ENCODE data around the gene ADAM8. TPM values are rescaled to one million over a fixed set of nuclear protein-coding genes. Genes with fewer than 3 reads are reported as not detected.

The ADAM8 gene
- polyA plus RNA-seq, 1 donor (not counting 4 experiments of a cell fraction or from before 2014, with no cell fraction given), result 42.0 TPM

DNA sequence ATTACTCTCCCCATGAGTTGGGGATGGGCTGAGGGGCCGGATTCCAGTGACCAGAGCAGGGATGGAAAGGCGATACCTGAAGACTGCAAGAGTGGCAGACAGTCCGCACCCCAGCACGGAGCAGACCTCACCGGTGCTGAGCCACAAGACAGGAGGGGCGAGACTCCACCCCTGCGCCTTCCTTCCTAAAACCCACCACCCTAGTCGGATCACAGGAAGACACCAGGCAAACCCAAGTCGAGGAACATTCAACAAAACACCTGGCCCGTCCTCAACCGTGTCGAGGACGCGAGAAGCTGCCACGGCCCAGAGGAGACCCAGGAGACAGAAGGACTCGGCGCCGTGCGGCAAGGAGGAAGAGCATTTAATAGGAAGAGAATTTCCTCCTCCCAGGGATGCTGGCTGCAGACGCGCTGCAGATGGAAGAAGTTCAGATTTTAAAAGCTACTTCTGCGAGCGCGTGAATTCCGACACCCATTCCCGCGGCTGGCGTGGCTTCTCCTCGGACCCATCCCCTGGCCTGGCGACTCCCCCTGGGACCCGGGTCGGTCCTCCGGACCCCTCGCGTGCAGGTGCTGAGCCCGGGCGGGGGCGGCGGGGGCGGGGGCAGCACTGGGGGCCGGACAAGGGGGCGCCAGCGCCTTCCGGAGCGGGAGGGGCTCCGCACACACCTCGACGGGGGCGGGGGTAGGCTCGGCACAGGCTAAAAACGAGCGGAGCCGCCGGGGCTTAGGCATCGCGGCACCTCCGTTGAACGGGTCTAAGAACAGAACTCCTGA, 47.2 kb downstream of the ADAM8 start:
- Histone ChIP-seq H3K36me3 (ENCODE audit: control insufficient read depth in 2 of 2, extremely low read depth in 1 of 2, insufficient read depth in 2 of 2, low read length in 2 of 2) (no peaks in the 10 kb centered on the region), H3K79me2 (ENCODE audit: control insufficient read depth, insufficient read depth, low read length) (no peaks in the 10 kb centered on the region), H3K27me3 (ENCODE audit: control insufficient read depth, extremely low read depth, insufficient read depth, low read length) (peaks cover 77% of the 10 kb centered on the region), H3K4me2 (ENCODE audit: control insufficient read depth, extremely low read depth, insufficient read depth, low read depth, low read length) (no peak overlapping the region), H3K9me1 (ENCODE audit: control insufficient read depth, extremely low read depth, insufficient read depth, low read length) (no peaks in the 10 kb centered on the region), H3K27ac (ENCODE audit: control insufficient read depth, insufficient read depth, low read length) (no peak overlapping the region), H3K4me1 (ENCODE audit: control insufficient read depth, extremely low read depth, insufficient read depth, low read length) (peaks cover 4% of the 10 kb centered on the region), H2AFZ (ENCODE audit: control insufficient read depth, low read length) (no peak overlapping the region), H3K4me3 (ENCODE audit: control insufficient read depth in 2 of 3, extremely low read depth in 1 of 3, insufficient read depth in 2 of 3, low read depth in 1 of 3, low read length in 3 of 3) (no peak overlapping the region), H3K9me3 (ENCODE audit: control insufficient read depth, low read depth, low read length) (no peaks in the 10 kb centered on the region), H4K20me1 (ENCODE audit: control insufficient read depth, extremely low read depth, insufficient read depth, low read length) (no peaks in the 10 kb centered on the region), H3K9ac (ENCODE audit: control insufficient read depth, extremely low read depth, insufficient read depth, low read length) (no peak overlapping the region)
- DNase-seq (ENCODE audit: low read depth, low spot score) (no peak), FAIRE-seq (no peak)
- dilution Hi-C loops (cut with MboI; ENCODE audit: extremely low pct_ligation_motif_present, low sequenced_read_pairs), result no loop called here
- TF ChIP-seq EZH2 (IDR thresholded peaks at IDR 0.05; ENCODE audit: low read length), result peak; percentile 97
- TF ChIP-seq, protein P1, sequence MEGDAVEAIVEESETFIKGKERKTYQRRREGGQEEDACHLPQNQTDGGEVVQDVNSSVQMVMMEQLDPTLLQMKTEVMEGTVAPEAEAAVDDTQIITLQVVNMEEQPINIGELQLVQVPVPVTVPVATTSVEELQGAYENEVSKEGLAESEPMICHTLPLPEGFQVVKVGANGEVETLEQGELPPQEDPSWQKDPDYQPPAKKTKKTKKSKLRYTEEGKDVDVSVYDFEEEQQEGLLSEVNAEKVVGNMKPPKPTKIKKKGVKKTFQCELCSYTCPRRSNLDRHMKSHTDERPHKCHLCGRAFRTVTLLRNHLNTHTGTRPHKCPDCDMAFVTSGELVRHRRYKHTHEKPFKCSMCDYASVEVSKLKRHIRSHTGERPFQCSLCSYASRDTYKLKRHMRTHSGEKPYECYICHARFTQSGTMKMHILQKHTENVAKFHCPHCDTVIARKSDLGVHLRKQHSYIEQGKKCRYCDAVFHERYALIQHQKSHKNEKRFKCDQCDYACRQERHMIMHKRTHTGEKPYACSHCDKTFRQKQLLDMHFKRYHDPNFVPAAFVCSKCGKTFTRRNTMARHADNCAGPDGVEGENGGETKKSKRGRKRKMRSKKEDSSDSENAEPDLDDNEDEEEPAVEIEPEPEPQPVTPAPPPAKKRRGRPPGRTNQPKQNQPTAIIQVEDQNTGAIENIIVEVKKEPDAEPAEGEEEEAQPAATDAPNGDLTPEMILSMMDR (optimal IDR thresholded peaks at IDR 0.05 in 1 of 3, IDR thresholded peaks at IDR 0.05 in 1 of 3, conservative IDR thresholded peaks at IDR 0.05 in 1 of 3; ENCODE audit: extremely low read depth in 1 of 3, insufficient read depth in 2 of 3, low read length in 3 of 3), result no peak

DNA sequence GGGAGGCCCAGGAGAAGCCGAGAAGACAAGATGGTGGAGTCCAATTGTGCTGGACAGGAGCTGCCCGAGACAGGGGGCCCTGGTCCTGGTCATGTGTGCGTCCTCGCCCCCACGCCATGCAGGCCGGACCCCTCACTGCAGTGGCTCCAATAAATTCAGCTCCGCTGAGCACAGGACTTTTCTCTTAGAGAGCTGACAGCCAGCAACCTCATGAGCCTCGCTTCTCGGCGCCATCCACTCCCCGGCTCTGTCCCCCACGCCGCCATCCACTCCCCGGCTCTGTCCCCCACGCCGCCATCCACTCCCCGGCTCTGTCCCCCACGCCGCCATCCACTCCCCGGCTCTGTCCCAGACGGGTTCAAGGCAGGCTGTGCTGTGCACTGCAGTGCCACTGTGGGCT, 49.4 kb downstream of the ADAM8 start:
- Histone ChIP-seq H3K27ac (ENCODE audit: control insufficient read depth, insufficient read depth, low read length) (no peak overlapping the region), H3K27me3 (ENCODE audit: control insufficient read depth, extremely low read depth, insufficient read depth, low read length) (peaks cover 67% of the 10 kb centered on the region)
- no peak for FAIRE-seq

More for the DNA sequence above, 49.4 kb downstream of the ADAM8 start:
- H3K4me2 ChIP-seq (ENCODE audit: control insufficient read depth, extremely low read depth, insufficient read depth, low read depth, low read length), result no peak overlapping the region
- dilution Hi-C loops (cut with MboI; ENCODE audit: extremely low pct_ligation_motif_present, low sequenced_read_pairs), result no loop called here
- no peaks in the 10 kb centered on the region for H3K9me1 ChIP-seq (ENCODE audit: control insufficient read depth, extremely low read depth, insufficient read depth, low read length)
- H3K36me3 ChIP-seq (ENCODE audit: control insufficient read depth in 2 of 2, extremely low read depth in 1 of 2, insufficient read depth in 2 of 2, low read length in 2 of 2), result no peaks in the 10 kb centered on the region
- no peaks in the 10 kb centered on the region for H3K79me2 ChIP-seq (ENCODE audit: control insufficient read depth, insufficient read depth, low read length)
- H3K4me1 ChIP-seq (ENCODE audit: control insufficient read depth, extremely low read depth, insufficient read depth, low read length), result peaks cover 4% of the 10 kb centered on the region
- no peak overlapping the region for H3K4me3 ChIP-seq (ENCODE audit: control insufficient read depth in 2 of 3, extremely low read depth in 1 of 3, insufficient read depth in 2 of 3, low read depth in 1 of 3, low read length in 3 of 3)
- no peak overlapping the region for H3K9ac ChIP-seq (ENCODE audit: control insufficient read depth, extremely low read depth, insufficient read depth, low read length)
- H2AFZ ChIP-seq (ENCODE audit: control insufficient read depth, low read length), result no peak overlapping the region
- DNase-seq (ENCODE audit: low read depth, low spot score), result no peak
- TF ChIP-seq, protein P1 (optimal IDR thresholded peaks at IDR 0.05 in 1 of 3, IDR thresholded peaks at IDR 0.05 in 1 of 3, conservative IDR thresholded peaks at IDR 0.05 in 1 of 3; ENCODE audit: extremely low read depth in 1 of 3, insufficient read depth in 2 of 3, low read length in 3 of 3), result no peak
- no peak for TF ChIP-seq EZH2 (IDR thresholded peaks at IDR 0.05; ENCODE audit: low read length)
- no peaks in the 10 kb centered on the region for H4K20me1 ChIP-seq (ENCODE audit: control insufficient read depth, extremely low read depth, insufficient read depth, low read length)
- H3K9me3 ChIP-seq (ENCODE audit: control insufficient read depth, low read depth, low read length), result no peaks in the 10 kb centered on the region

Data from keratinocyte (primary cell).